ENCODE data around the gene TRIM26.
"Not testable (repeated sequence)": the region's sequence is repeated elsewhere in the genome, so short reads cannot be mapped to it uniquely, and the experiment has no call there.

The TRIM26 gene

GRCh38 chr6:30171677-30172471 is 41.3 kb downstream of the TRIM26 start:
- no peak for DNase-seq (ENCODE audit: low spot score)

- DNase-seq (ENCODE audit: low spot score), result peak; percentile 52
Observed at GRCh38 chr6:30169658-30170614, 43.3 kb downstream of the TRIM26 start.

- no peak for DNase-seq (ENCODE audit: low spot score)
Observed at GRCh38 chr6:30168741-30169140, 44.5 kb downstream of the TRIM26 start.

GRCh38 chr6:30167101-30167500 is 46.1 kb downstream of the TRIM26 start:
- no peak for DNase-seq (ENCODE audit: low spot score)

- DNase-seq (ENCODE audit: low spot score), result not testable (repeated sequence)
Observed at GRCh38 chr6:30165238-30165637, 48.0 kb downstream of the TRIM26 start.

- DNase-seq (ENCODE audit: low spot score), result no peak
Observed at GRCh38 chr6:30164714-30165113, 48.5 kb downstream of the TRIM26 start.

- DNase-seq (ENCODE audit: low spot score), result no peak
Observed at GRCh38 chr6:30163918-30164654, 49.1 kb downstream of the TRIM26 start.

- no peak for DNase-seq (ENCODE audit: low spot score)
Observed at GRCh38 chr6:30163090-30163917, 49.9 kb downstream of the TRIM26 start, which contains the start of gene TRIM15. Gene TRIM15 (plus strand): TSS chr6:30163546. CDS start chr6:30163685, 139 bp downstream.

- DNase-seq (ENCODE audit: low spot score), result no peak
Observed at GRCh38 chr6:30162265-30163089, 50.7 kb downstream of the TRIM26 start.

GRCh38 chr6:30160785-30161531 is 52.2 kb downstream of the TRIM26 start, which contains the start of gene TRIM10:
Gene TRIM10 (minus strand): TSS chr6:30161211. CDS start chr6:30160858, 353 bp downstream.
- no peak for DNase-seq (ENCODE audit: low spot score)

- DNase-seq (ENCODE audit: low spot score), result no peak
Observed at GRCh38 chr6:30160008-30160784, 53.0 kb downstream of the TRIM26 start.

- no peak for DNase-seq (ENCODE audit: low spot score)
Observed at GRCh38 chr6:30158475-30159040, 54.6 kb downstream of the TRIM26 start.

GRCh38 chr6:30157999-30158398 is 55.2 kb downstream of the TRIM26 start:
- DNase-seq (ENCODE audit: low spot score), result no peak

GRCh38 chr6:30157581-30157980 is 55.6 kb downstream of the TRIM26 start:
- DNase-seq (ENCODE audit: low spot score), result no peak

- no peak for DNase-seq (ENCODE audit: low spot score)
Observed at GRCh38 chr6:30156774-30157173, 56.4 kb downstream of the TRIM26 start.

GRCh38 chr6:30156262-30156599 is 57.0 kb downstream of the TRIM26 start:
- peak; percentile 64 for DNase-seq (ENCODE audit: low spot score)

- no peak for DNase-seq (ENCODE audit: low spot score)
Observed at GRCh38 chr6:30155520-30156261, 57.5 kb downstream of the TRIM26 start.
